ENCODE results near the gene SAMD11.
"Not testable (repeated sequence)": the region's sequence is repeated elsewhere in the genome, so short reads cannot be mapped to it uniquely, and the experiment has no call there.

GRCh38 chr1:976791-977190, 53.1 kb downstream of the SAMD11 start:
- not testable (repeated sequence) for TF ChIP-seq CTCF (IDR thresholded peaks at IDR 0.05); POLR2A (IDR thresholded peaks at IDR 0.05; ENCODE audit: low read depth); POLR2AphosphoS5 (IDR thresholded peaks at IDR 0.05); EP300 (IDR thresholded peaks at IDR 0.05)
